GM23248 (cell line): ENCODE data around the gene GPR42. TPM values are rescaled to one million over a fixed set of nuclear protein-coding genes. Genes with fewer than 3 reads are reported as not detected.

Experiments
- DNase-seq: peaks from one replicate; pipeline ENCODE4 v3.0.0-alpha.2; 2015
- H2AFZ ChIP-seq: fragments of 200-600 bp; sonication (generic); 2 replicates; pipeline ENCODE4 v1.6.1; 2016; ENCODE audit warnings: antibody characterized with exemption
- H3F3A ChIP-seq: fragments of 200-600 bp; sonication (generic); 2 replicates; pipeline ENCODE4 v1.6.1; 2016; ENCODE audit warnings: mild to moderate bottlenecking, antibody characterized with exemption, mixed run types; ENCODE audit not compliant: insufficient read depth
- H3K27ac ChIP-seq: fragments of 200-600 bp; sonication (generic); 2 replicates; pipeline ENCODE4 v1.5.1; 2016; ENCODE audit warnings: mild to moderate bottlenecking
- H3K27me3 ChIP-seq: fragments of 200-600 bp; sonication (generic); replicated peaks from 2 replicates; pipeline ENCODE4 v1.6.1; 2016; ENCODE audit warnings: mild to moderate bottlenecking; ENCODE audit not compliant: insufficient read depth
- H3K36me3 ChIP-seq: fragments of 200-600 bp; sonication (generic); 2 replicates; pipeline ENCODE4 v1.6.1; 2016; ENCODE audit warnings: low read depth, mild to moderate bottlenecking
- H3K4me1 ChIP-seq: fragments of 200-600 bp; sonication (generic); 2 replicates; pipeline ENCODE4 v1.6.1; 2016; ENCODE audit warnings: mild to moderate bottlenecking; ENCODE audit not compliant: insufficient read depth
- H3K4me2 ChIP-seq: fragments of 200-600 bp; sonication (generic); one replicate; pipeline ENCODE4 v1.6.1; 2016; ENCODE audit warnings: mild to moderate bottlenecking; ENCODE audit not compliant: unreplicated experiment
- H3K4me3 ChIP-seq: fragments of 200-600 bp; sonication (generic); 2 replicates; pipeline ENCODE4 v1.5.1; 2016; ENCODE audit warnings: mild to moderate bottlenecking
- H3K79me2 ChIP-seq: fragments of 200-600 bp; sonication (generic); 2 replicates; pipeline ENCODE4 v1.6.1; 2016; ENCODE audit warnings: mild to moderate bottlenecking; ENCODE audit not compliant: insufficient read depth
- H3K9ac ChIP-seq: fragments of 200-600 bp; sonication (generic); 2 replicates; pipeline ENCODE4 v1.6.1; 2016; ENCODE audit warnings: mild to moderate bottlenecking
- H3K9me2 ChIP-seq: fragments of 200-600 bp; sonication (generic); 2 replicates; pipeline ENCODE4 v1.6.1; 2016; ENCODE audit warnings: mixed run types, mild to moderate bottlenecking, moderate library complexity; ENCODE audit not compliant: insufficient read depth
- H3K9me3 ChIP-seq: fragments of 200-600 bp; sonication (generic); one replicate; pipeline ENCODE4 v1.6.1; 2017; ENCODE audit warnings: low read depth
- H4K20me1 ChIP-seq: fragments of 200-600 bp; sonication (generic); 2 replicates; pipeline ENCODE4 v1.6.0; 2016; ENCODE audit not compliant: insufficient read depth
- EZH2 ChIP-seq: fragments of 200-600 bp; sonication (generic); IDR thresholded peaks from 2 replicates; pipeline ENCODE4 v1.6.1; 2018; ENCODE audit warnings: antibody characterized with exemption, mild to moderate bottlenecking; ENCODE audit not compliant: insufficient read depth, poor library complexity, severe bottlenecking
- EZH2phosphoT487 ChIP-seq: fragments of 200-600 bp; sonication (generic); IDR thresholded peaks from 2 replicates; pipeline ENCODE4 v1.6.1; 2018; ENCODE audit warnings: antibody characterized with exemption, moderate library complexity, mild to moderate bottlenecking, low read depth; ENCODE audit not compliant: insufficient read depth
- WGBS, 2 experiments: methylation state at CpG; one replicate each; pipeline ENCODE4 v1.1.6; 2015 to 2017; ENCODE audit warnings: low lambda C conversion rate in 2 of 2, low coverage in 1 of 2; ENCODE audit errors: missing lambda C conversion rate in 2 of 2; 5-methylcytosine and 5-hydroxymethylcytosine counted together
- in situ Hi-C: fragments of 300-500 bp; cut with MboI; formaldehyde crosslinking; loops from 2 replicates; pipeline ENCODE4 v1.15.0; 2020
- polyA plus RNA-seq: library from polyadenylated mRNA; unstranded; fragments of >200 nt; fragmentation: Nextera tagmentation; extraction: Ambion mirVana; gene quantifications from 2 replicates; pipeline ENCODE4 v1.2.1, GENCODE V29; 2016
- total RNA-seq: library from RNA; depleted of rRNA; stranded (reverse); fragments of >200 nt; shearing (Covaris generic); gene quantifications from 2 replicates; pipeline ENCODE4 v1.2.3, GENCODE V29; 2014

The GPR42 gene
- total and polyA plus RNA-seq, 2 experiments from 2014 or later = not detected

DNA sequence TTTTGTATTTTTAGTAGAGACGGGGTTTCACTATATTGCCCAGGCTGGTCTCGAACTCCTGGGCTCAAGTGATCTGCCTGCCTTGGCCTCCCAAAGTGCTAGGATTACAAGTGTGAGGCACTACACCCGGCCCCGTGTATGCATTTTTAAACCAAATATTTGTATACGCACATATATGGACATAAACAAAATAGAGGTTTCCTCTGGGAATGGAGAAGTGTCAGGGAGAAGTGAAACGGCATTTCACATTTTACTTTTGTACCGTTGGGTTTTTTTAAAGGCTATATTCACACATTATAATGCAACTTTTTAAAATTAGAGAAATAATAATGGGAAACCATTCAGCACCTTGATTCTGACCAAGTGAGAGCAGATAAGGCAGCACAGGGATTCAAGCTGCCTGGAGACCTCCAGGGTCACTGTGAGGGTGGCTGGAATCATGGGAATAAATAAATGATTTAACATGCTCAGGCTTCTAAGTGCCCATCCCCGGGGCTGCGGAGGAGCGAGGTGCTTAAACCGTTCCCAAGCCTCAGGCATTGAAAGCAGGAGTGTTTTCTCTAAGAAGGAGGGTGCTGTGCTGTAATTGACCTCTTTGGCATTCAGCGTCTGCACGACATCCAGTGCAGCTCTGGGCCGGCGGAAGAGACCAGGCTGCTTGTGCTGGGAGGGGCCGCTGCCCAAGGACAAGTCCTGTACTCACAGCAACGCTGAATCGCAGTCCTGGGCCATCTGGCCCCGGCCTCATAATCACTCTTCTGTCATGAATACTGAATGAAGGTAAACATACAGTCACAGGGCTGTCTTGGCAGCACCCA, 24.7 kb downstream of the GPR42 start:
- no peaks in the 10 kb centered on the region for H3K79me2 ChIP-seq
- H4K20me1 ChIP-seq = no peaks in the 10 kb centered on the region
- no peaks in the 10 kb centered on the region for H3K36me3 ChIP-seq
- TF ChIP-seq EZH2phosphoT487 (no peak), EZH2 (no peak)
- H3K4me3 ChIP-seq = no peak overlapping the region
- WGBS, 2 experiments = 22 to 23% methylated on average over 19 of the region's 19 CpGs
- peaks cover 13% of the 10 kb centered on the region for H3K27me3 ChIP-seq
- H3K9ac ChIP-seq = no peak overlapping the region
- no peak overlapping the region for H3K4me2 ChIP-seq
- in situ Hi-C loops = no loop called here
- peak; percentile 12 for DNase-seq
- no peaks in the 10 kb centered on the region for H3K4me1 ChIP-seq
- no peaks in the 10 kb centered on the region for H3K9me2 ChIP-seq
- no peaks in the 10 kb centered on the region for H3F3A ChIP-seq
- no peak overlapping the region for H2AFZ ChIP-seq
- H3K9me3 ChIP-seq = no peaks in the 10 kb centered on the region
- H3K27ac ChIP-seq = no peak overlapping the region

DNA sequence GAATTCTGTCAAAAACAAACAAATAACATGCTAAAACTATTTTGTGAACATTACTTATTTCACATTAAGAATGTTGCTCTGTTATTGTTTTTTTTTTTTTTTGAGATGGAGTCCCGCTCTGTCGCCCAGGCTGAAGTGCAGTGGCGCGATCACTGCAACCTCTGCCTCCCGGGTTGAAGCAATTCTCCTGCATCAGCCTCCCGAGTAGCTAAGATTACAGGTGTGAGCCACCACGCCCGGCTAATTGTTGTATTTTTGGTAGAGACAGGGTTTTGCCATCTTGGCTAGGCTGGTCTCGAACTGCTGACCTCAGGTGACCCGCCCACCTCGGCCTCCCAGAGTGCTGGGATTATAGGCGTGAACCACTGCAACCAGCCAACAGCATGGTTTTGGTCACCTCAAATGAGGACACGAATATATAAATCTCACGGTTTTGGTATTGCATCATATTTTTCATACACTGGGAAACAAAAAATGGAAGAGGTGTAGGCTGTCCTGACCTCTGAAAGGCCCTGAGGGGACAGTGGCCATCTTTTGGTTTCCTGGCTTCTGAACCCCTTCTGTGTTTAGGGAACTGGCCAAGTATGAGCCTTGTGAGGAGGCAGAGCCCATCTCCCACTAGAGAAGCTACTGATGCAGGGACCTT, 25.5 kb downstream of the GPR42 start:
- Histone ChIP-seq H3F3A (no peaks in the 10 kb centered on the region), H3K9ac (no peak overlapping the region), H3K9me2 (no peaks in the 10 kb centered on the region), H3K36me3 (no peaks in the 10 kb centered on the region), H3K9me3 (no peaks in the 10 kb centered on the region), H4K20me1 (no peaks in the 10 kb centered on the region), H2AFZ (no peak overlapping the region), H3K27ac (no peak overlapping the region), H3K4me1 (no peaks in the 10 kb centered on the region), H3K79me2 (no peaks in the 10 kb centered on the region), H3K4me2 (no peak overlapping the region), H3K4me3 (no peak overlapping the region), H3K27me3 (peaks cover 15% of the 10 kb centered on the region)
- DNase-seq = no peak
- in situ Hi-C loops = no loop called here
- 74 to 80% methylated on average over 14 of the region's 14 CpGs for WGBS, 2 experiments
- TF ChIP-seq EZH2phosphoT487 = no peak
- TF ChIP-seq EZH2 = no peak

DNA sequence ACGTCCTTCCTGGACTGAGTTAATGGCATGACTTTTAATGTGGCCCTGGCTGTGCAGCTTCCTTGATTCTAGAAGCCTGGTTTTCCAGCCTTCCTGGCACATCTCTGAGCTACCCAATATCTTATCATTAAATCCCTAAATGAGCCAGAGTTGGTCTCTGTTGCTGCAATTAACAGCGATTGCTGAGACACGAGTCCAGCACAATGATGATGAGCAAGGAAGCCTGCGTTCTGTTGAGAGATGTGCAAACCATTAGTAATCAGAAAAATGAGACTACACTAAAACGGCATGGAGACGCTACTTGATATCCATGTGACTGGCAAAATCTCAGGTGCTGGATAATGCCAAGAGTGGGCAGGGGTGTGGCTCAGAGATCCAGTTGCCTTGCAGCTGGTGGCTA, 26.2 kb downstream of the GPR42 start:
- Histone ChIP-seq H3K9me2 (no peaks in the 10 kb centered on the region), H3K27me3 (peaks cover 13% of the 10 kb centered on the region), H3K4me1 (no peaks in the 10 kb centered on the region), H2AFZ (no peak overlapping the region), H3K79me2 (no peaks in the 10 kb centered on the region), H3K4me2 (no peak overlapping the region), H3F3A (no peaks in the 10 kb centered on the region), H4K20me1 (no peaks in the 10 kb centered on the region), H3K9ac (no peak overlapping the region), H3K4me3 (no peak overlapping the region), H3K9me3 (no peaks in the 10 kb centered on the region), H3K36me3 (no peaks in the 10 kb centered on the region), H3K27ac (no peak overlapping the region)
- no peak for DNase-seq
- in situ Hi-C loops = no loop called here
- 54 to 55% methylated on average over 6 of the region's 6 CpGs for WGBS, 2 experiments
- TF ChIP-seq EZH2phosphoT487 (no peak), EZH2 (no peak)

DNA sequence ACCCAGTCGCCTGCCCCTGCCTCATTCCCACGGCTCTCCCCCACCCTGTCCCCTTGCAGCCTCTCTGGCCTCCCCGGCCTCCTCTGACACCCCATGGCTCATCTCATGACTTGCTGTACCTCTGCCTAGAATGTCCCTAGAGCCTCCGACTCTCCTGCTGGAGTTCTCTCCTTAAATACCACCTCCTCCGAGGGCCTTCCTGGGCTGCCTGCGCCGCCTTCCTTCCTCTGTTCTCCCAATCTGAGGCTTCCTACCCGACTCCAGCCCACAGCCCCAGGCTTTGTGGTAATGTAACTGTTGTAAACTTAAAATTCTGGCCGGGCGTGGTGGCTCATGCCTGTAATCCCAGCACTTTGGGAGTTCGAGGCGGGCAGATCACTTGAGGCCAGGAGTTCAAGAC, 27.7 kb downstream of the GPR42 start:
- Histone ChIP-seq H3F3A (no peaks in the 10 kb centered on the region), H3K9ac (no peak overlapping the region), H3K36me3 (no peaks in the 10 kb centered on the region), H3K27me3 (peaks cover 12% of the 10 kb centered on the region), H3K4me1 (no peaks in the 10 kb centered on the region), H3K27ac (no peak overlapping the region), H3K9me2 (no peaks in the 10 kb centered on the region), H4K20me1 (no peaks in the 10 kb centered on the region), H3K79me2 (no peaks in the 10 kb centered on the region), H3K4me3 (no peak overlapping the region), H3K4me2 (no peak overlapping the region), H3K9me3 (no peaks in the 10 kb centered on the region), H2AFZ (no peak overlapping the region)
- TF ChIP-seq EZH2 (no peak), EZH2phosphoT487 (no peak)
- WGBS, 2 experiments = 59 to 69% methylated on average over 12 of the region's 12 CpGs
- DNase-seq = no peak
- in situ Hi-C loops = no loop called here
